NCI-H345 (cell line): ENCODE measurements around the gene SV2C.
A peak's percentile ranks its signal among the peaks of the same experiment; 100 is the strongest.
"Not testable (repeated sequence)": the region's sequence is repeated elsewhere in the genome, so short reads cannot be mapped to it uniquely, and the experiment has no call there.

Experiments used
- DNase-seq: peaks from one replicate; lab custom pipeline; 2025; lab: John Stamatoyannopoulos, UW

SV2C gene, protein sequence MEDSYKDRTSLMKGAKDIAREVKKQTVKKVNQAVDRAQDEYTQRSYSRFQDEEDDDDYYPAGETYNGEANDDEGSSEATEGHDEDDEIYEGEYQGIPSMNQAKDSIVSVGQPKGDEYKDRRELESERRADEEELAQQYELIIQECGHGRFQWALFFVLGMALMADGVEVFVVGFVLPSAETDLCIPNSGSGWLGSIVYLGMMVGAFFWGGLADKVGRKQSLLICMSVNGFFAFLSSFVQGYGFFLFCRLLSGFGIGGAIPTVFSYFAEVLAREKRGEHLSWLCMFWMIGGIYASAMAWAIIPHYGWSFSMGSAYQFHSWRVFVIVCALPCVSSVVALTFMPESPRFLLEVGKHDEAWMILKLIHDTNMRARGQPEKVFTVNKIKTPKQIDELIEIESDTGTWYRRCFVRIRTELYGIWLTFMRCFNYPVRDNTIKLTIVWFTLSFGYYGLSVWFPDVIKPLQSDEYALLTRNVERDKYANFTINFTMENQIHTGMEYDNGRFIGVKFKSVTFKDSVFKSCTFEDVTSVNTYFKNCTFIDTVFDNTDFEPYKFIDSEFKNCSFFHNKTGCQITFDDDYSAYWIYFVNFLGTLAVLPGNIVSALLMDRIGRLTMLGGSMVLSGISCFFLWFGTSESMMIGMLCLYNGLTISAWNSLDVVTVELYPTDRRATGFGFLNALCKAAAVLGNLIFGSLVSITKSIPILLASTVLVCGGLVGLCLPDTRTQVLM

DNA sequence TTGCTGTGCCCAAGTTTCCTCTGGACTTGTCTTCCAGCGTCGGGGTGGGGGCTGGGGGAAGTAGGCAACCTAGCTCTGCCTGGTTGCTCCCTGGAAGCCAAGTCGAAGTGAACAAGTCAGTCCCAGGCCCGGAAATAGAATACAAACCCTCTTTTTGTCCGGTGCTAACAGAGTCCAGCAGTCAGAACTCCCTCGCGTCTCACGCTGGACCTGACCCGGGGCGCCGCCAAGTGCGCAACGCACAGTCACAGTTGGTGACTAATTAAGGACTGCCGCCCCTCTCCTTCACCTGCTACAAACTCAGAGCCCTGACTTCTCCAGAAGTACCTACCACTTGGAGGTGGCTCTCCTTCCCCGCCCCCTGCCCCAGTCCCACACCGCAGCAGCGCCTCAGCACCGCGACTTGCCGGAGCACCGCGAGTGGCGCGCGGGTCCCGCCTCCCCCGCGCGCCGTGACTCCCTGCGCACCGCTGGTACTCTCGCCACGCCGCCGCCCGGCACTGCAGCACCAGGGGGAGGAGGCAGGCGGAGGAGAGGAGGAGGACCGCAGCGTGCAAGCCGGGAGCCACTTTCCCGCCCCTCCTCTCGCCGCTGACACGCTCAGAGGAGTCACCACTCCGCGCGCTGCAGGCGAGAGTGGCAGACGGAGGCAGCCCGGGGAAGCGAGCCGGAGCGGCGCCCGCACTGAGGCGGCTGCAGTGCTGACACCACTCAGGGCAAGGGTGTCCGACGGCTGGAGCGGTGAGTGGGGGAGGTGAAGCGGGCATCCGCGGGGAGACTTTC, at the start of gene SV2C:
Gene SV2C, plus strand, starts transcription at position 612 of the 783 bp plus-strand sequence. CDS start 48,368 bp downstream, outside the sequence.
- peak; percentile 6 for DNase-seq

DNA sequence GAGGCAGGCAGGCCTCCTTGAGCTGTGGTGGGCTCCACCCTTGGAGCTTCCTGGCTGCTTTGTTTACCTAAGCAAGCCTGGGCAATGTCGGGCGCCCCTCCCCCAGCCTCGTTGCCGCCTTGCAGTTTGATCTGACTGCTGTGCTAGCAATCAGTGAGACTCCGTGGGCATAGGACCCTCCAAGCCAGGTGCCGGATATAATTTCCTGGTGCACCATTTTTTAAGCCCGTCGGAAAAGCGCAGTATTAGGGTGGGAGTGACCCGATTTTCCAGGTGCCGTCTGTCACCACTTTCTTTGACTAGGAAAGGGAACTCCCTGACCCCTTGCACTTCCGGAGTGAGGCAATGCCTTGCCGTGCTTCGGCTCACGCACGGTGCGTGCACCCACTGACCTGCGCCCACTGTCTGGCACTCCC, 45.4 kb upstream of the SV2C start:
- peak; percentile 3 for DNase-seq

DNA sequence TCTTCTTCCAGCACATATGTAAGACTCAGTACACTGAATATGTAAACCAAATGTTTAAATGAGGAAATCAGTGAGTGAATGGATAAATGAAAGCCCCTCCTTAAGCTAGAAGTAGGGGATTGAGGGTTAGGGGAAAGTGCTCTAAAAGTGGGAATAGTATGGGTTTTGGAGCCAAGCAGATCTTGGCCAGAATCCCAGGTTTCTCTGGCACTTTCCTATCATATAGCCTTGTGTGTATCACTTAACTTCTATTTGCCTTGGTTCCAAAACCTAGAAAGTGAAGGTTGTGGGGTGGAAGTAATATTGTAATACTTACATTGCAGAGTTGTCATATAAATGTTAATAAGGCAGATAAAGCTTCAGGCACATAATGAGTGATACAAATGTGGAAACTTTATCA, 45.0 kb upstream of the SV2C start:
- no peak for DNase-seq

DNA sequence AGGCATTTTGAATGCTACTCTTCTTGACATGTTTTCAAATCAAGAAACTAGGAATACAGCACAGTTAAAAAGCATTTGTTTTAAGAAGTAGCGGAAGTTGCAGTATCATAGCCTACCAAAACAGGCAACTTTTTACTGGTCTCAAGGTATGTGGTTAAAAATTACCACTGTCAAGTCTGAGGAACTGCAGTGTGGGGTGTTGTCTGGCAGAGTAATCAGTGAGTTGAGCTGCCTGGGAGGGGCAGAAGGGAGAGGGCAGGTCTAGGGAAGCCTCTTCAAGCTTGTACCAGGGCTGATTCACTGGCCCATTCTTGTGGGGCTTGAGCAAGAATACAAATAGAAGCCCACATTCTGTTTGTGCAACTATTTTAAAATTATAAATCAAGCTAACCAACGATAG, 42.4 kb upstream of the SV2C start:
- DNase-seq = no peak

DNA sequence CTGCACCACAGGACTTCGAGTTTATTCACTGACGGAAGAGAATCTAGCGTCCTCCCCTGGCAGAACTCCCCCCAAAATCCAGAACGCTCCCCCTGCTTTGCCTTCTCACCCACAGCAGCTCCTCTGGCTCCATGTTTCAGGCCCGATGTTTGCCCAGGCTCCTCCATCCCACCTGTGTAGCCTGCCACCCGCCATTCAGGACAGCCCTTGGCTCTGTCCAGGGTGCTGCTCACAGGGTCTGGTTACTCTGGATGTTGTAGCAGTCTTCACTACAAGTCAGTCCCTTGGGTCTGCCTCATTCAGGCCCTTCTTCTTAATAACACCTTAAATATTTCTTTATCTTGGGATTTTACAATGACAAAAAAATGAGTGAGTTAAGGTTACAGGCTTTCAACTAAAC, 41.3 kb upstream of the SV2C start:
- DNase-seq = no peak

DNA sequence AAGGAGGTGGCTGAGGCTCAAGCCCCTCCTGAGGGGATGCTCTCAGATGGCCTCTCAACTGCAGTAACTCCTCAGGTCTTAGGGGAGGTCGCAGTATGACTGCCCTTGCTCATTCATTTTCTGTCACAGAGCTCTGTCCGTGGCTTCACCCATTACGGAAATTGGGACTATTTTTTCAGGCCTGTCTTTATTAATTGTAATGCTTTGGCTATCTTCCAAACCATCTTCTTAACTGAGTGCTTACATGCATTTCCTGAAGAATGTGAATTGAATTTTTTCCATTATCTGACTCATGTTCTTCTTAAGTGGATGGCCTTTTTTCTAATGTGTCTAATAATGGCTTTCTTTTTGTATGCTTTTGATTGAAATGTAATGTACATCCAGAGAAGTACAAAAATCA, 36.4 kb upstream of the SV2C start:
- DNase-seq = no peak

DNA sequence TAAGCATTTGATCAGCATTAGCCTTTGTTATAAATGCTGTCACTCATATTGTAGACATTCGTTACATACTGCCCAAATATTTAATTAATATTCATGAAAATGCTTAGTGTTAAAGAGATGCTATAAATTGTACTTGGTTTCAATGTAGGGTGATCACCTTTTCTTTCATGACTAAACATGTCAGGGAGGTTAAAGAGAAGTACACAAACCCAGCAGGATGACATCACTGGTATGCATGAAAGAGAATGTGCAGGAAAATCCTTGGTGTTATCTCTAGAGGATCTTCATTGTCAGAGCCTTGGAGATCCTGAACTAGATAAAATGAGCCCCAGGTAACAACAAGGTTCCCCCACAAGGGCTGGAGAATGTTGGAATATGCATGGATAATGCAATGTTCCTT, 33.0 kb upstream of the SV2C start:
- no peak for DNase-seq

DNA sequence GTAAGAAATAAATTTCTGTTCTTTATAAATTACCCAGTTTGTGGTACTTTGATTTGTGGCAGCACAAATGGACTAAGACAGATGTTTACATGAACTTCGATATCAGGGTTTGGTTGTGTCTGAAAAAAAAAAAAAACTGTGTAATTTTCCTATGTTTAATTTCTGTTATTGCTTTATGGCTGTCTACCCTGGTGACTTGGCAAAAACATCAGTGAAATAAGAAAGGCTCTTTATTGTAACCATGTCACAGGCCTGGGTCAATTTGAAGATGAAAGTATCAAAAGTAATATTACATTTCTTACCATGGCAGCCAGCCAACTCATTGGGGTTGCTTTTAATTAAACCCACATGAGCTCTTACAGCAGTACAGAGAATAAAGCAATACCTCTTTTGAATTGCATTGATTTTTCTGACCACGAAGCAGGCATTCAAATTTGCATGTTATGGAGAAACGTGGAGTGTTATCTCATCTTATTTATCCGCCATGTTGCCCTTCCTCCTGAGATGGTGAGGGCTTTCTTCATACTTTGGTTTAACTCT, 20.6 kb upstream of the SV2C start:
- DNase-seq = no peak

DNA sequence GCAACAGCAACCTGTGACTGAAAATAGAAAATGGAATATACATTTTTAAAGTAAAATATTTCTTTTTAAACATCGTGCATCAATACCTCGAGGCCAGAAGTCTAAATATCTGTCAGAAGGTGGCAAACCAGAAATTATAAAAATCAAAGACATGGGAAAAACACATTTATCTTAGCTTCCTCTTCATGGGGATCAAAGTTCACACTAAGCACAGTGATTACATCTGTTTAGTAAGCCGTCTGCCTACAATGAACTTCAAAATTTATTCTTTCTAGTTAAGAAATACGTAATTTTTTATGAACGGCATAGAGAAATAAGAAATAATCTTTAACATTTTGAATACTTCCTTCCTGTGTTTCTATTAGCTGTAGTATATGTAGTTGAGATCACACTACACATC, 17.9 kb upstream of the SV2C start:
- DNase-seq = no peak

DNA sequence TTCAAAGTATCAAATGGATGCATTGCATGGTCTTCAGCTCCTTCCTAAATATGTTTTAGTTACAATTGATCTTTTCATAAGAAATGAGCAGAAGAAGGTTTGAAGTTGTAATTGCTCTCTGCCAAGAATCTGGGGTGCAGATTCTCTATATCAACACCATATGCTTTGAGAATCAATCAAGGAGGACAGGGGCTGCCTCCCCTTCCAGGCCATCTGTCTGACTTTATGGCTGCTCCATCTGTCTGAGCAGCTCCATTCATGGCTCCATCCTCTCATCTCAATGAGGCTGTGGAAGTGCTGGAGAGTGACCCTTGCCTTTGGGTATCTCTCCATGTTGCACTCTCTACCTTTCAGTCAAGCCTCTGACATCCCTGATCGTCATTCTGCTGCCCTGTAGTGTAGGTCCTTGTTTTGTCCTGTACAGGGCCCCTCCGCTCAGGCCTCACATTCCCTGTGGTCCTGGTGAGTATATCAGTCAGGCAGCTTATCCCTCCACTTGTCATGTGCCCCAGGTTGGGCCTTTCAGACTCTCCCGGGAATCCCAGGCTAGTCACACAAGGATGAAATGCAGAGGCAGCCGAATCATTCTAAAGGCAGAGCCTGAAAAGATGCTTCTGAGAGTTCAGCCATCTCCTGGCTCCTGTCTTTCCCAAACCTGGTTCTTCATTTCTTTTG, 14.0 kb upstream of the SV2C start:
- DNase-seq = no peak

DNA sequence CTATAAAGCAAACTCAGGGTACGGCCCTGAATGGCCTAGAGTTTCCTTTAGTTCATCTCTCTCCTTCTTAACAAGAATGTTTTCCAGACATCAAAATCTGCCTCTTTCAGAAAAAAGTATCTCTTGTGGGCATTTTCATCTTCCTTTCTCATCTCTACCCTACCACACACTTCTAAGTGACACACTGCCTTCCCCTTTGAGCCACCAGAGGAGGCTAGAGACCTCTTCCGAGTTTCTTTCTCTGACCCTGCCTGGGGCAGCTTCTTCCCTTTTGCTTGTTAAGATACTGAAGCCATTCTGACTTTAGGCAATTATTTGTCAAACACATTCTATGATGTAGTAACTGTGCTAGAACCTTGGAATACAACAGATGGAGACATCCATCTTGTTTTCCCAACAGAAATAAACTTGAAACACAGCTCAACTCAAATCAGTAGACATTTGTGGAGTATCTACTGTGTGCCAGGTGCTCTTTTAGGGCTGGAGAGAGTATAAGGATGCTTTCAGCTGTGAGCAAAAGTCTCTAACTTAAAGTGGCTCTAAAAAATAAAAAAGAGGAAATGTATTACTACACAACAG, 8.6 kb upstream of the SV2C start:
- DNase-seq = no peak

DNA sequence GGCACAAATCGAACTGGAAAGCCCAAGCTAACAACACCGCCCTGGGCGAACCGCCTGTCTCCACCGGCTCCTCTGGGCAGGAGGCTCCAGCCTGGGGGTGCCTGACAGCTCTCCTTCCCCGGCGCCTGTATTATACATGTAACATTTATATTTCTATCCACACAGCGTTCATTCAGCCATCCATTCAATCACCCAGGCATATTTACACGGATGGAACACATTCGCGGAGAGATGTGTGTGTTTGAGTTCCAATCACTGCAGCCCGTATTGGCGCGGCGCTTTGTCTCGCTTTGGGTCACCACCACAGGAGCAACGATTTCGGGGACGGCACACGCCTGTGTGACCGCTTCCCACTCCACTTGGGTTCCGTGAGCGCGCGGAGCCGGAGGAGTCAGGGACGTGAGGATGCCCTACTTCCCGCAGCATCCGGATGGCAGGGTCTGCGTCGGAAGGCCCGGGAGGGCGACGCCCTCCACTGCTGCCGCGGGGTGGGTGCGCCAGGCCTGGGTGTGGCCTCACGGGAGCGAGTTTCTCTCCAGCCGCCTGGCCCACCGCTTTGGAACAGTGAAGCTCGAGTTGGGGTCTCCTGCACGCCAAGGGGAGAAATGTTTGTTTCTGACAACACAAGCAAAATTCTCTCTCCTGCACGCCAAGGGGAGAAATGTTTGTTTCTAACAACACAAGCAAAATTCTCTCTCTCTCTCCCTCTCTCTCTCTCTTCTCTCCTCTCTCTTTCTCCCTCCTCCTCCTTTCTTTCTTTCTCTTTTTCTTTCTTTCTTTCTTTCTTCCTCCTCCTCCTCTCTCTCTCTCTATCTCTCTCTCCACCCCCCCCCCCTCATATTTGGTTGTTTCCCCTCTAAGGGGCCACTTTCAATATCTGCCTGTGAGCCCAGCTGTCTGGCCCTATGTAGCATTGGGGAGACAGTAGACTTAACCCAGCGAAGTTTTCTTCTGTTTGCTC, 1.1 kb upstream of the SV2C start:
- no peak for DNase-seq

DNA sequence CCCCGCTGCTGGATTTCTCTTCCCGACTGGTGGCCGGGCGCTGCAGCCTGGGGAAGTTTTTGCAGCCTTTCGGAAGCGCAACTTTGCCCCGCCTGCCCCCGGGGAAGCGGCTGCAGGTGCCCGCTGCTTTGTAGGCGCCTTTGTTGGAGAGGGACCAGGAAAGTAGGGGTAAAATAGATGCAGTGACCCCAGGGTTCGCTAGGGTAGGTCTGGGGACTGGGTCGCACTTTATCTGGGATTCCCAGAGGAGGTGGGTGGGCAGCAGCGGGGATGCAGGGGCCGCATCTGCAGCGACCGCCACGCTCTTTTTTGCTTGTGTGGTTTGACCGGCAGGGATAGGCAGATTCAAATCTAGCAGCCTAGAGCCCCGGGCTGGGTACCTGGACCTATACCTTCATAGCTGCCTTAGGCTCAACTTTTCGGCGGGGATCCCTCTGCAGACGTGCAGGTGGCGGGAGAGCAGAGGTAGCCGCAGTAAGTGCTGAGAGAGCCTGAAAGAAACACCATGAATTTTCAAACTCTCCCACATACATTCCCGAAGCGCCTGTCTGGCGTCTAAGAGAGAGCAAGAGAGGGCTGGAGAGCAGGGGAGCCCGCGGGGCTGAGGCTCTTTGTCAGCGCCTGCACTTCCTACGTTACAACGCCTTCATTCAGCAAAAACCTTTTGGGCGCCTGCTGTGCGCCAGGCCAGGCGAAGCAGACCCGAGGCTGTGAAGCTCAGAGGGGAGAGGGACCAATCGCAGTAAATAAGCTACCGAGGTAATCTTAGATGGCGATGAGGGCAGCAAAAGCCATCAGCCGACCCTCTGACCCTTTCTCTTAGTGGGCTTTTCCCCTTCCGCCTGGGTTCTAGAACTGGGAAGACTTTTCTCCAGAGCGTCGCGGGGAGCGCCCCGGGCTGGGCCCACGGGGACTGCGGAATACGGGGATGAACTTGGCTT, 642 bp downstream of the SV2C start:
- peak; percentile 32 for DNase-seq

DNA sequence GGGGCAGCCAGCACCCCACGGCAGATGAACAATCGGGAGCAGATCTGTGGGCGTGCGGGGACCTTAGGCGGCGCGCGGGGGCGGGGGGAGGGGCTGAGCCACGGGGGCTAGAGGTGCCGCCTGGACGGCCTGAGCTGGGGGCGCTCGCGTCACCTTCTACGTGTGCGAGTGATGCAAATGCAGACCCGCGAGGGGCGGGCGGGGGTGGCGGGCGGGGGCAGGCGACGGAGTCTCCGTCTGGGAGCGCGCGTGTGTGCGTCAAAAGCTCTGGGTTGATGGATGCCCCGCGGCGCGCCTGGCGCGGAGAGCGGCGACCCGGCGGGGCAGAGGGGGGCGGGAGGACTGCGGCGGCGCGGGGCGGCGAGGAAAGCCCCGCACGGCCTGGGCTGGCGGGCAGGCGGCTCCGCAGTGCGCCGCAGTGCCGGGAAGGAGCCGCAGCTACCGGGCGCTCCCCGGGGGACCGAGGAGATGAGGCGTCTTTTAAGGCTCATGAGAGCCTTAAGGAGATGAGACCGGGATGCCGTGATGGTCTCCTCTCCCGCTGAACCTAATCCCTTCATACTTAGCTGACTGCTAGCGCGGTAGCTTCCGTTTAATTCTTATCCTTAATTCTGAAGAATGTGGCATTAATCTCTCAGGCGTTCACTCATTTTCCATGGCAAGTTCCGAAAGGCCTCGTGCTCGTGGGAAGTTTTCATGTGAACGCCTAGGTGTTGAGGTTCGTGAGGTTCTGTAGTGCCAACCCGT, 1.5 kb downstream of the SV2C start:
- peak; percentile 24 for DNase-seq

DNA sequence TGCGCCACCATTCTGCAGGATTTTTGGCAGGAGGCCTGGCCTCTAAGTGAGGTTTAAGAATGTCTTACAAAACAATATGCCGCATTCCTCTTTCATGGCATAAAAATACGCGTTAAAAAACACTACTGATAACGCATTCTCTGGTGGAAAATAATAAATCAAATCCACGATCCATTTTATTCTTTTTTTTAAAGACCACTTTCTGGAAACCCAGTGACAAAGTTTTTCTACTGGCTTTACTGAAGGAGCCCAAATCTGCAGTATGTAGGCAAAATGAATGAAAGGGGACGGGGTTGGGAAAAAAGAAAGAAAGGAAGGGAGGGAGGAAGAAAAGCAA, 2.0 kb downstream of the SV2C start:
- DNase-seq = no peak

DNA sequence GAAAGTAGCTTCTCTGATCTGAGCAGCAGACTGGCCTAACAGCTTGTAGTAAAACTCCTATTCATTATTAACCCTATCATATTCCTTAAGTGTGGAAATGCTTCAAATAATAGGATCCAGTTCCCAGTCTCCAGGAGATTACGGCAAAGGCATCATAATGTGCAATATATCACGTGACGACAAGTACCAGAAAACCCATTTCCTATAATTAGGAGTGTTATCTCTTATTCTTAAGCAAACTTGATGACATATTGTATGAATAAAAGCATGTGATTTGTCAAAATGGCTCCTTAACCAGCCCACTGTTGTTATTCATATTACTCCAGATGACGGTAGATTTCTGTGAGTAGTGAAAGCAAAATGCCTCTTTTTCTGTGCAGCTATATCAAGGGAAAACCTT, 2.9 kb downstream of the SV2C start:
- no peak for DNase-seq

DNA sequence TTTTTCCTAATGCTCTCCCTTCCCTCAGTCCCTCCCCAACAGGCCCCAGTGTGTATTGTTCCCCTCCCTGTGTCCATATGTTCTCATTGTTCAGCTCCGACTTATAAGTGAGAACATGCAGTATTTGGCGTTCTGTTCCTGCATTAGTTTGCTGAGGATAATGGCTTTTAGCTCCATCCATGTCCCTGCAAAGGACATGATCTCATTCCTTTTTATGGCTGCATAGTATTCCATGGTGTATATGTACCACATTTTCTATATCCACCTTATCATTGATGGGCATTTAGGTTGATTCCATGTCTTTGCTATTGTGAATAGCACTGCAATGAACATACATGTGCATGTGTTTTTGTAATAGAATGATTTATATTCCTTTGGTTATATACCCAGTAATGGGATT, 6.0 kb downstream of the SV2C start:
- DNase-seq = not testable (repeated sequence)

DNA sequence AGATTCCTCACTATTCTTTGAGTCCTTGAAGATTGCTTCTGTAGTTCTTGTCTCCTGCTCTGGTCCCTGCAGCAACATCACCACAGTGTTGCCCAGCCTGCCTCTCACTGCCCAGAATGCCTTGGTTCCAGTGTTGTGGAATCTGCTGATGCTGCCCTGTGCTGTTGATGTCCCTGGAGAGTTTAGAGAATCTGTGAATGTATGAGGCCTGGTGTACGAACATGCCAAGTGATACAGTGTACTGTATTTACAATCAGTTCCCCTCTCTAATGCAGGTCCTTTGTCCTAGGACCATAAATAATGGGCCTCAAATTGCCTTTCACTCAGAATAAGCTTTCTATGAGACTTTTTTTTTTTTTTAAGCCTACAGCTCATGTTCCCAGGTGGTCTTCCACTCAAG, 8.2 kb downstream of the SV2C start:
- no peak for DNase-seq

DNA sequence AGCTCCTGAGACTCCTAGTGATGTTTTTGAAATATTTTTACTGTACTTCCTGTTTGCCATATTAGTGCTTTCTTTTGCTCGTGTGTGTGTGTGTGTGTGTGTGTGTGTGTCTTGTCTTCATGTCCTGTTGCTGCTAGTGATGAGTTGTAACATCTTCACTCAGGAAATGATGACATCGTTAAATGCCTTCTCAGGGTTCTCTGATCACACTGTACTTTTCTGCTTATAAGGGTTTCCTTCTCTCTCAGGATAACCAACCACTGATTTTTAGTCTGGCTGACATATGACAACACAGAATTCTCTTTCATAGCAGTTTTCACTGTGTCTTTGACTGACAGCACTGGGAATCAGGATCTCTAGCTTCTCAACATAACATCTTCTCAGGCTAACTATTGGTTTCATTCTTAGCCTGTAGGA, 16.1 kb downstream of the SV2C start:
- no peak for DNase-seq
